GM19025 (cell line): Measurements from ENCODE around the gene PPP1R14C.
"Not testable (repeated sequence)": the region's sequence is repeated elsewhere in the genome, so short reads cannot be mapped to it uniquely, and the experiment has no call there.

ENCODE experiments used
- ATAC-seq: cut with Tn5 transposase; IDR thresholded peaks from one replicate; pipeline ENCODE4 v1.9.1; 2021; ENCODE audit warnings: mild to moderate bottlenecking, low read depth, moderate library complexity; ENCODE audit not compliant: unreplicated experiment

The PPP1R14C gene

GRCh38 chr6:150241756-150242155 lies 98.9 kb downstream of the PPP1R14C start:
- ATAC-seq, result not testable (repeated sequence)

- no peak for ATAC-seq
Observed at GRCh38 chr6:150243620-150244314, 100.9 kb downstream of the PPP1R14C start.

DNA sequence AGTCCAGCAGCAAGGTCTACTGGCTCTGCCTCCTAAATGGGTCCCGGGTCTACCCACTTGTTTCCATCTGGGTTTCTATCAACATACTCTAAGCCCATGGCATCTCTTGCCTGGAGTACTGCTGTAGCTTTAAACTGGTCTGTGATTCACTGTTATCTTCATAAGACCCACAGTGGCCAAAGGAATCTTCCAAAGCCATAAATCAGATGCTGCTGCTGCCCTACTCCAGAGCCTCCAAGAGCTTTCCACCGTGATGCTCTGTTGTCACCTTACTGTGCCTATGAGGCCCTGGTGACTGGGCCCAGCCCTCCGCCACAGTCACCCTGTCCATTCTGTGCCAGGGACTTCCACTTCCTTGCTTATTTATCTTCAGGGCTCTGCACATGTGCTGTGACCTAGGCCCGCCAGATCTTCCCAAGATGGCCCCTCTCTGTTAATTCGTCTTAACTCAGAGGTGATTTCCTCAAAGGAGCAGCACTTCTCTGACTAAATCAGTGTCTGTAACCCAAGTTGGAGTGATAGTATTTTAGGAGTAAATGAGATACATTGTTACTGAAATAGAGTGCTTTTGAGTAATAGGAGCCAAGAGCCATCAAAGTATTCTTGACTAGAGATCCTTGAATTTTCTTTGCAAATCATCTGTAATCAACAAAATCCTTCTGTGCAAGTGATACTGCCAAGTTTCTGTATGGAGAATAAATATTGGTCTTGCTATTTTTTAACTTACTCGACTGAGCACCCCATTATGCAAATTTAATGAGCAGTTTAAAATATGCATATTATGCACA lies 102.5 kb downstream of the PPP1R14C start:
- no peak for ATAC-seq

DNA sequence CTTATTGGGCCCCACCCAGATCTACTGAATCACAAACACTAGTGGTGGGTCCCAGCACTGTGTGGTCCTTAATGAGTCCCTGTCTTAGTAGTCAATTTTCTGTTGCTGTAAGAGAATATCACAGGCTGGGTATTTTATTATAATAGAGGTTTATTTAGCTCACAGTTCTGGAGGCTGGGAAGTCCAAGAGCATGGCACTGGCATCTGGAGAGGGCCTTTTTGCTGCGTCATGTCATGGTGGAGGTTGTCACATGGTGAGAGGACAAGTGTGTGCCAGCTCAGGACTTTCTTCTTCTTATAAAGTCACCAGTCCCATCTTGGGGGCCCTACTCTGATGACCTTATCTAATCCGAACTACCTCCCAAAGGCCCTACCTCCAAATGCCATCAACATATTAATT lies 105.0 kb downstream of the PPP1R14C start:
- ATAC-seq, result no peak

GRCh38 chr6:150248300-150248699 lies 105.5 kb downstream of the PPP1R14C start:
- no peak for ATAC-seq

- no peak for ATAC-seq
Observed at GRCh38 chr6:150249261-150249660, 106.4 kb downstream of the PPP1R14C start.

GRCh38 chr6:150250826-150251225 lies 108.0 kb downstream of the PPP1R14C start:
- no peak for ATAC-seq

DNA sequence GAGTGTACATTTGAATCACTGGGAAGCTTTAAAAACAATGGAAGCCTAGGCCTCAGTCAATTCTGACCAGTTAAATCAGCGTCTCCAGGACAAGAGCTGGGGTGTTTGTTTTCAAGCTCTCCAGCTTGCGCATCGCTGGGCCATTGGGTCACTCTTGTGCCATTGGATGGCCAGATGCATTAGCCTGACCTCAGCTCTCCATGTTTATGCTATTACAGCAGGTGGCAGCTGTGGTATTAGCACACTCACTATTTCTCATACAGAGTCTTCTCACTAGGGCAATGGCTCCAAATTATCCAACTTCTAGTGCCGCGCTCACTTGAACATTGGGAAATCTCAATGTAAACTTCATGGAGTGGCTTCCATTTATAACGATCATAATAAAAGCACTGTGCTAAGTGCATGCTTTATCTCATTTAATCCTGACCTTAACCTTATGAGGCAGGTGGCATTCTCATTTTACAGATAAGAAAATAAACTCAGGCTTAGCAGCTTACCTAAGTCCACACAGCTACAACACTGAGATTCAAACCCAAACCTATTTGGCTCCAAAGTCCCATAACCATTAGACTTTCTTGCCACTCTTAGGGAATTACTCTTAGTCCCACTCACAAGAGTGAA lies 108.8 kb downstream of the PPP1R14C start:
- ATAC-seq, result no peak

DNA sequence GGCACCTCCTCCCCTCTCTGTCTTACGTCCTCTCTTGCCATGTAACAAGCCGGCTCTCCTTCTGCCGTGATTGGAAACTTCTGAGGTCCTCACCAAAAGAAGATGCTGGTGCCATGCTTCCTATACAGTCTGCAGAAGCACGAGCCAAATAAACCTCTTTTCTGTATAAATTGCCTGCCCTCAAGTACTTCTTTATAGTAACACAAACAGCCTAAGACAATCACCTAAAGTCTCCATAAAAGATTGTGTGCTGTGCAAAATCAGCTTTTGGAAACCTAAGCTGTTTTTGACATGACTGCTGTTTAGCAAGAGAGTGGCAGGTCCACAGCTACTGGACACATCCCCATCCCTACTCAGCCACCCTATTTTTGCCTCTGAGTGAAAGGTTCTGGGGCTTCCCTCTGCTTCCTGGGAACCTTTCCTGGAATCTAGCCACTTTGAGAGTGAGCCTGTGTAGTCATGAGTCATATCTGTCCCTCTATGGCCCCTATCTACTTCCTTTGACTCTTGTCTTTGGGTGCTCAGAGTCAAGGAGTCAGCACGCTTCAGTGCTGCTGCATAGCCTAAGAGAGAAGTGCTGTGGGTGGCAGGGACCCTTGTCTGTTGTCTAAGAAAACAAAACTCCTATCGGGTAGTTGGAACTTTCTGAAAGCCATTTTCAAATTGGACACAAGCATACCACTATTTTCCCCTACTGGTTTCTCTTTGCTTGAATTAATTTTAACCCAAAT lies 110.0 kb downstream of the PPP1R14C start:
- no peak for ATAC-seq

DNA sequence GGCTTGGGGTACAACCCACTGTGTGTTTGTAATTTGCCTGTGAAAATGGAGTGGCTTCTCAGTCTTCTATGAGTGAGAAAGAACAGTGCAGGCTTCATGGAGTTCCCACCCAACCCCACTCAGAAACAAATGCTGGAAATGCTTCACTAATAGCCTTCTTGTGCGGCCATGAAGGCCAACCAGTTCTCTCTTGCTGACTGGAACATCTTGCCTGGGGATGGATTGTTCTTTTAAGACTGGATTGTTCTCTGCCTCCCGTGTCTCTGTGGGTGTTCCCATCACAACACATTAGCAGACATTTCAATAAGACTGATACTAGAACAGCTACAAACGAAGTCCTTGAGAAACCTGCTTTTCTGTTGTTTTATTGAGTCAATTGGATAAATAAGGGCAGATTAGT lies 110.6 kb downstream of the PPP1R14C start:
- ATAC-seq, result no peak

DNA sequence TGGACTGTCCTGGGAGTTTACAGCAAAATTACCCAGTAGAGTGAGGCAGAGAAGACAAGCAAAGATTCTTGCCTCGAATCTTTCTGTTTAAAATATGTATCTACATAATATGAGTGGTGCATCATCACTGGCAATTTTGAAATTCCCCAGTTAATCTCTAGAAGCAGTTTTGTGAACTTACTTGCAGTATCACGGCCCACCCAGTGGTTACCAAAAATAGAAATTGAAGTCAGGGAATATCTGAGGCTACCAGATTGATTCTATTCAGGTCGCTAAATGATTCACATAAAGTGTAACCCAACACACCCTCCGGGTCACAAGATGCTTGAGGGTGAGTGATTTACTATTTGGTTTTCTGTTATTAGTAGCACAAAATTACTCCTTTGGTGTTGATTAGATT lies 111.9 kb downstream of the PPP1R14C start:
- ATAC-seq, result no peak

GRCh38 chr6:150255840-150256239 lies 113.0 kb downstream of the PPP1R14C start:
- no peak for ATAC-seq

GRCh38 chr6:150256618-150257272 lies 113.9 kb downstream of the PPP1R14C start:
- ATAC-seq, result no peak

DNA sequence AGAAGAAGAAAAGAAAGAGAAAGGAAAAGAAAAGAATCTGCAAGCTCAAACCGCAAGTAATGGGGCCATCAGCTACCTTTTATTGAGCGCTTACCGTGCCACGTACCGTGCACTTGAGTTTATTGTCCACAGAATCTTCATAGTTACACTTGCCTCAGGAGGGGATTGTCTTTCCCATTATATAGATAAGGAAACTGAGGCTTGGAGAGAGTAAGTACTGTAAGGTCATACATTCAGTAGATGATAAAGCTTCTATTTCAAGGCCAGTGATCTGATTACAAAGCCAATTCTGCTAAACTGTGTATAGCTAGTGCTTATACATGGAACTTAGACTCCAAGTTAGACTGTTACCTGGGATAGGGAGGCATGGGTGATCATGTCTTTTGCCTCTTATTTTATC lies 115.5 kb downstream of the PPP1R14C start:
- no peak for ATAC-seq

GRCh38 chr6:150260931-150261330 lies 118.1 kb downstream of the PPP1R14C start:
- no peak for ATAC-seq

DNA sequence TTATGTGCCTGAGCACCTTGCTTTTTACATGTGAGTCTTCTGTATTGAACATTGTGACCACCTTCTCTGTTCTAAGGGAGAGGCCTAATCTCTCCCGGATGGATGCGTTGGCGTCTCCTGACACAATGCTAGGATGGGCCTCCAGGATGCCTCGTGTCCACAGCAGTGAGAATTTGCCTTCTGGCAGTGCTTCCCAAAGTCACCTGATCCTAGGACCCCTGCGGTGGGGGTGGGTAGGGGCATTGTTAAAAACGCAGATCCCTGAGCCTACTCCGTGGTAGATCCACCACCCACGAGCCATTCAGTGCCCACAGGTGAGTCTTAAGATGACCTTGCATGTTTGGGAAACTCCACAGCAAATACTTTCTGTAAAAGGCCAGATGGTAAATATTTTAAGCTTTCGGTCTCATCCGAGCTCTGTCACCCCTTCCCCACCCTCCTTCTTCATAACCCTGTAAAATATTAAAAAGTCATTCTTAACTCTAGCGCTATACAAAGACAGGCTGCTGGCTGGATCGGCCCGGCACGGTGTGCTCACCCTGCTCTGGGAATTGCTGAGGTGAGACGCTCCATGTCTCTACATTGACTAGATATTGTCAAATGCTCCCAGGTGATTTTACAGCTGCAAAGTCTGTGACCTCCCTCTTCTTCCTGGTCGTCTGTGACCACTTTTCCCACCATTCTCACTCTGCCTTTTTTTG lies 119.3 kb downstream of the PPP1R14C start:
- no peak for ATAC-seq

DNA sequence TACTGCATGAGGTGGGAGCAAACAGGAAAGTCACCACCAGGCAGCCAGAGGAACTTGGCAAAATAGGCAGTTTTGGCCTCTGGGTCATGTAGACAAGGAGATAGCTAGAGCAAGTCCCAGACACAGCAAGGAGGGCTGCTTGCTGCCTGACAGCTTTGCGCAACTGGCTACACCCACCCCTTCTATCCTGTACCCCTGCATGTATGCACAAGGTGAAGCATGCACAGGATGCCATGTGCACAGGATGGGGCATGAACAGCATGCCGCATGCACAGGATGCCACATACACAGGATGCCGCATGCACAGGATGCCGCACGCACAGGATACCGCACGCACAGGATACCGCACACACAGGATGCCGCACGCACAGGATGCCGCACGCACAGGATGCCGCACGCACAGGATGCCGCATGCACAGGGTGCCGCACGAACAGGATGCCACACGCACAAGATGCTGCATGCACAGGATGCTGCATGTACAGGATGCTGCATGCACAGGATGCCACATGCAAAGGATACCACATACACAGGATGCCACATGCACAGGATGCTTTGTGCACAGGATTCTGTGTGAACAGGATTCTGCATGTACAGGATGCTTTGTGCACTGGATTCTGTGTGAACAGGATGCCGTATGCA lies 121.0 kb downstream of the PPP1R14C start:
- no peak for ATAC-seq

DNA sequence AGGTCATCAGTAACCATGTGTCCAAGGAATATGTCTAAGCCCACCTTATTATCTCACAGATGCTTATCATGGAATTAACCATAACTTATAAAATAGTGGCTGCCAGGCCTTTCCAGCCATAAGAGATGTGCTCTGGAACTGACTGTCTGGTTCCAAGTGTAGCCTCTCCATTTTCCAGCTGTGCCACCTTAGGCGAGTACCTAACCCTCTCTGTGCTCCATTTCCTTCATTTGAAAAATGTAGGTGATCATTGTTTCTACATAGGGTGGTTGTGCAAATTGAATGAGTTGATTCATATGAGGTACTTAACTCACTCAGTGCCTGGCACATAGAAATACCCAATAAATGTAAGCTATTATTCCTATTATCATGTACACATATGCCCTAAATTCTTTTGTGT lies 123.5 kb downstream of the PPP1R14C start:
- ATAC-seq, result no peak

GRCh38 chr6:150266963-150267685 lies 124.3 kb downstream of the PPP1R14C start:
- ATAC-seq, result no peak
